IMR-90 (cell line): ENCODE measurements around the gene TATDN2. TPM values are rescaled to one million over a fixed set of nuclear protein-coding genes. Genes with fewer than 3 reads are reported as not detected.

Source experiments
- ATAC-seq: fragments of 200-7000 bp; cut with Tn5 transposase; 2 replicates; pipeline ENCODE4 v1.9.1; 2020; ENCODE audit warnings: low read depth, mild to moderate bottlenecking, moderate library complexity
- BruUV-seq: library from RNA; stranded (reverse); fragments of 400-500 nt; replicated peaks from 2 replicates; lab custom pipeline; 2021; lab: Mats Ljungman, UMichigan
- CTCF ChIA-PET: fragments of 300-600 bp; formaldehyde crosslinking; extraction: SDS; loops from one replicate; lab custom pipeline; 2021; ENCODE audit warnings: antibody characterized with exemption; lab: Yijun Ruan, JAX
- POLR2A ChIA-PET: fragments of 300-600 bp; sonication (Branson Sonifier 250); formaldehyde crosslinking; loops from one replicate; lab custom pipeline; 2022; ENCODE audit warnings: antibody characterized with exemption; ENCODE audit not compliant: unreplicated experiment; lab: Charles Lee
- DNase-seq: peaks from one replicate; pipeline ENCODE4 v3.0.0; 2013
- H2AFZ ChIP-seq: replicated peaks from 2 replicates; pipeline ENCODE3; 2013; ENCODE audit warnings: low read length, mild to moderate bottlenecking; ENCODE audit not compliant: poor library complexity
- H2AK5ac ChIP-seq: 2 replicates; pipeline ENCODE4 v1.6.1; 2013; ENCODE audit warnings: low read depth, low read length, inconsistent platforms
- H2AK9ac ChIP-seq: replicated peaks from 2 replicates; pipeline ENCODE3; 2013; ENCODE audit warnings: mild to moderate bottlenecking, low read depth, low read length, moderate library complexity; ENCODE audit not compliant: poor library complexity
- H2BK120ac ChIP-seq: 2 replicates; pipeline ENCODE4 v1.6.1; 2013; ENCODE audit warnings: low read depth, low read length, inconsistent platforms
- H2BK15ac ChIP-seq: 3 replicates; pipeline ENCODE4 v1.6.1; 2013; ENCODE audit warnings: low read depth, low read length, inconsistent platforms
- H2BK20ac ChIP-seq: 2 replicates; pipeline ENCODE4 v1.6.1; 2013; ENCODE audit warnings: low read depth, mild to moderate bottlenecking, inconsistent platforms, low read length, moderate library complexity
- H2BK5ac ChIP-seq: 2 replicates; pipeline ENCODE4 v1.6.1; 2013; ENCODE audit warnings: mild to moderate bottlenecking, low read depth, low read length, inconsistent platforms; ENCODE audit not compliant: poor library complexity, severe bottlenecking
- H3K14ac ChIP-seq: replicated peaks from 2 replicates; pipeline ENCODE4 v1.6.1; 2013; ENCODE audit warnings: low read depth, low read length, inconsistent platforms
- H3K18ac ChIP-seq: 2 replicates; pipeline ENCODE4 v1.6.1; 2013; ENCODE audit warnings: low read depth, low read length, control low read depth
- H3K23ac ChIP-seq: 2 replicates; pipeline ENCODE4 v1.6.1; 2013; ENCODE audit warnings: low read depth, low read length, inconsistent platforms
- H3K27ac ChIP-seq: 2 replicates; pipeline ENCODE4 v1.5.1; 2013; ENCODE audit warnings: mild to moderate bottlenecking, control low read depth, low read length; ENCODE audit not compliant: insufficient read depth
- H3K27me3 ChIP-seq: 2 replicates; pipeline ENCODE4 v1.6.1; 2013; ENCODE audit warnings: low read length; ENCODE audit not compliant: control insufficient read depth, insufficient read depth
- H3K36me3 ChIP-seq: 2 replicates; pipeline ENCODE4 v1.6.1; 2013; ENCODE audit warnings: low read length, mixed read lengths; ENCODE audit not compliant: control insufficient read depth, insufficient read depth
- H3K4ac ChIP-seq: 2 replicates; pipeline ENCODE4 v1.6.1; 2013; ENCODE audit warnings: low read depth, low read length, inconsistent platforms
- H3K4me1 ChIP-seq: 2 replicates; pipeline ENCODE4 v1.6.1; 2013; ENCODE audit warnings: low read length, mixed read lengths; ENCODE audit not compliant: control insufficient read depth, insufficient read depth
- H3K4me2 ChIP-seq: 2 replicates; pipeline ENCODE4 v1.6.1; 2013; ENCODE audit warnings: low read depth, mild to moderate bottlenecking, control low read depth, low read length, moderate library complexity
- H3K4me3 ChIP-seq: 2 replicates; pipeline ENCODE4 v1.5.1; 2013; ENCODE audit warnings: low read depth, mild to moderate bottlenecking, control low read depth, low read length, moderate library complexity; ENCODE audit not compliant: insufficient read depth
- H3K56ac ChIP-seq: 2 replicates; pipeline ENCODE4 v1.6.1; 2013; ENCODE audit warnings: low read length, inconsistent platforms; ENCODE audit not compliant: insufficient read depth; ENCODE audit errors: extremely low read depth
- H3K79me1 ChIP-seq, 2 experiments: 2 replicates each; pipeline ENCODE4 v1.6.1; 2013; ENCODE audit warnings: low read length in 2 of 2, inconsistent platforms in 1 of 2, low read depth in 1 of 2
- H3K9ac ChIP-seq: 2 replicates; pipeline ENCODE4 v1.6.1; 2013; ENCODE audit warnings: low read depth, low read length, control low read depth
- H3K9me1 ChIP-seq: 2 replicates; pipeline ENCODE4 v1.6.1; 2013; ENCODE audit warnings: low read length, inconsistent platforms; ENCODE audit not compliant: insufficient read depth
- H3K9me3 ChIP-seq: 2 replicates; pipeline ENCODE4 v1.6.1; 2013; ENCODE audit warnings: low read length; ENCODE audit not compliant: control insufficient read depth, insufficient read depth
- H4K20me1 ChIP-seq: 2 replicates; pipeline ENCODE4 v1.6.1; 2013; ENCODE audit warnings: low read length, inconsistent platforms; ENCODE audit not compliant: insufficient read depth
- H4K5ac ChIP-seq: 2 replicates; pipeline ENCODE4 v1.6.1; 2013; ENCODE audit warnings: mild to moderate bottlenecking, low read depth, low read length, control low read depth
- H4K8ac ChIP-seq, 2 experiments: 2 replicates each; pipeline ENCODE4 v1.6.1; 2013; ENCODE audit warnings: low read depth in 2 of 2, low read length in 2 of 2, control low read depth in 1 of 2, inconsistent platforms in 1 of 2
- H4K91ac ChIP-seq: 2 replicates; pipeline ENCODE4 v1.6.1; 2013; ENCODE audit warnings: low read depth, low read length, inconsistent platforms; ENCODE audit not compliant: insufficient read depth
- BHLHE40 ChIP-seq: fragments of 150-350 bp; IDR thresholded peaks from 2 replicates; pipeline ENCODE4 v1.6.1; 2016; ENCODE audit warnings: mild to moderate bottlenecking, low read depth, low read length
- CEBPB ChIP-seq: IDR thresholded peaks from 2 replicates; pipeline ENCODE4 v1.6.1; 2012; ENCODE audit warnings: low read depth, low read length, improper control_type of control experiment
- CHD1 ChIP-seq: IDR thresholded peaks from 2 replicates; pipeline ENCODE4 v1.6.1; 2012; ENCODE audit warnings: low read depth, low read length, improper control_type of control experiment
- ELK1 ChIP-seq: fragments of 150-350 bp; IDR thresholded peaks from 2 replicates; pipeline ENCODE4 v1.6.1; 2016; ENCODE audit warnings: low read depth, mild to moderate bottlenecking, low read length, moderate library complexity, borderline replicate concordance
- FOS ChIP-seq: fragments of 150-350 bp; IDR thresholded peaks from 2 replicates; pipeline ENCODE4 v1.6.1; 2016; ENCODE audit warnings: low read depth, low read length
- MAFK ChIP-seq: IDR thresholded peaks from 2 replicates; pipeline ENCODE4 v1.6.1; 2012; ENCODE audit warnings: low read depth, low read length, improper control_type of control experiment
- MAZ ChIP-seq: IDR thresholded peaks from 2 replicates; pipeline ENCODE4 v1.6.1; 2012; ENCODE audit warnings: low read depth, mild to moderate bottlenecking, low read length, improper control_type of control experiment, moderate library complexity, borderline replicate concordance
- MXI1 ChIP-seq: IDR thresholded peaks from 2 replicates; pipeline ENCODE4 v1.6.1; 2012; ENCODE audit warnings: low read depth, mild to moderate bottlenecking, low read length, moderate library complexity, borderline replicate concordance
- NFE2L2 ChIP-seq: fragments of 150-350 bp; IDR thresholded peaks from 2 replicates; pipeline ENCODE4 v1.6.1; 2016; ENCODE audit warnings: low read depth, mild to moderate bottlenecking, low read length
- POLR2A ChIP-seq: IDR thresholded peaks from 2 replicates; pipeline ENCODE4 v1.6.1; 2012; ENCODE audit warnings: mild to moderate bottlenecking, low read depth, low read length
- RAD21 ChIP-seq: IDR thresholded peaks from 2 replicates; pipeline ENCODE4 v1.6.1; 2012; ENCODE audit warnings: low read length, improper control_type of control experiment
- RCOR1 ChIP-seq: IDR thresholded peaks from 2 replicates; pipeline ENCODE4 v1.6.1; 2012; ENCODE audit warnings: mild to moderate bottlenecking, low read length, improper control_type of control experiment; ENCODE audit not compliant: insufficient replicate concordance
- RFX5 ChIP-seq: IDR thresholded peaks from 2 replicates; pipeline ENCODE4 v1.8.0; 2012; ENCODE audit warnings: low read depth, mild to moderate bottlenecking, low read length, moderate library complexity
- SMC3 ChIP-seq: fragments of 150-350 bp; IDR thresholded peaks from 2 replicates; pipeline ENCODE4 v1.6.1; 2016; ENCODE audit warnings: low read depth, mild to moderate bottlenecking, antibody characterized with exemption, low read length, moderate library complexity
- WGBS, 2 experiments: methylation state at CpG; one replicate each; pipeline versions ENCODE4 v1.1.5 to v1.1.7; 2013; ENCODE audit warnings: missing lambda C conversion rate in 2 of 2; ENCODE audit not compliant: insufficient read length in 1 of 2; ENCODE audit errors: extremely low coverage in 2 of 2; 5-methylcytosine and 5-hydroxymethylcytosine counted together
- dilution Hi-C: fragments of 300-500 bp; cut with HindIII; formaldehyde crosslinking; loops from one replicate; pipeline ENCODE4 v1.14.3; 2018; ENCODE audit warnings: low sequenced_read_pairs; ENCODE audit not compliant: unreplicated experiment
- in situ Hi-C: fragments of 300-500 bp; cut with MboI; formaldehyde crosslinking; loops from 3 replicates; pipeline ENCODE4 v1.14.3; 2019; ENCODE audit warnings: low sequenced_read_pairs, inconsistent platforms, mixed read lengths
- intact Hi-C: fragments of 100-400 bp; cut with micrococcal nuclease; formaldehyde crosslinking; loops from 2 replicates; pipeline ENCODE4 v1.10.0; 2022
- polyA plus RNA-seq, 3 experiments: library from polyadenylated mRNA; depleted of rRNA; stranded (reverse); fragments of >200 nt; gene quantifications; 2 replicates each; pipeline ENCODE4 v1.2.3, GENCODE V29; 2012; ENCODE audit warnings: low replicate concordance in 1 of 3
- total RNA-seq: library from RNA; depleted of rRNA; stranded (reverse); fragments of >200 nt; gene quantifications from 2 replicates; pipeline ENCODE4 v1.2.3, GENCODE V29; 2012
- TF ChIP-seq, protein P1 (sequence below): conservative IDR thresholded peaks from 2 replicates; pipeline ENCODE4 v1.5.1; 2012; ENCODE audit warnings: mild to moderate bottlenecking, low read depth, low read length, improper control_type of control experiment
- TF ChIP-seq, protein P2 (sequence below): fragments of 150-350 bp; IDR thresholded peaks from 2 replicates; pipeline ENCODE4 v1.6.1; 2017; ENCODE audit warnings: mild to moderate bottlenecking, antibody characterized with exemption, low read length, low read depth

Gene TATDN2
- total and polyA plus RNA-seq, 2 of the 4 experiments (the other 2 are of a cell fraction): 9.0 to 18.8 TPM

DNA sequence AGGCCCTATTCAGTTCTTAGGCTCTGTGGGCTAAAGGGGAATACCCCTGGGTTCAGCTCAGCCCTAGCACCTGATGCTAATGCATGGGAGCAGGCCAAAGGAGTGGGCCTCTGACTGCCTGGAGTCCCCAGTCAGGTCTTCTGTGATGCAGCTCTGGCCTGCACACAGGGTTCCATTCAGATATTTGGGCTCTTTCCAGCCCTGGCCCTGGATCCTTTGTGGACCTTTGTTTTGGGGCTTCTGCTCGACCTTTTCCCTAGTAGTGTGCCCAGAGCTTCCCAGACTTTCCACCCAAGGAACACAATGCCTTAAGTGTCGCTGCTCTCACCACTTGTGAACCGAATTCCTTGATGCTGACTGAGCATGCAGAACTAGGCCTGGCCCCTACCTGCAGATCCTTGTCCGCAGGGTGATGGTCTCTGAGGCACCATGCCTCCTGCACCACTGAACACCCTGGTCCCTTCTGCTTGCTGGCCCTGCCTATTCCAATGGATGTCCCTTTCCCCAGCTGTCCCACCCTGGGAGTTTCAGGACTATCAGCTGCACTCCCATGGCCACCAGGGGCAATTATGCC lies 67.6 kb downstream of the TATDN2 start:
- in situ Hi-C loops (no loop called here), dilution Hi-C loops (no loop called here), intact Hi-C loops (no loop called here)
- BruUV-seq: no TSS peak
- Histone ChIP-seq H3K9ac (no peak overlapping the region), H3K4me3 (no peak overlapping the region), H3K9me1 (peaks cover 24% of the 10 kb centered on the region), H3K23ac (no peak overlapping the region), H2BK120ac (no peak overlapping the region), H3K36me3 (peaks cover 70% of the 10 kb centered on the region), H3K27me3 (no peaks in the 10 kb centered on the region), H4K5ac (no peak overlapping the region), H4K91ac (no peak overlapping the region), H3K4me2 (no peak overlapping the region), H3K18ac (no peak overlapping the region), H3K9me3 (no peaks in the 10 kb centered on the region), H4K8ac (no peak overlapping the region), H2BK20ac (no peak overlapping the region), H2BK5ac (no peak overlapping the region), H3K4ac (no peak overlapping the region), H3K56ac (no peak overlapping the region), H2AK5ac (no peak overlapping the region), H2AFZ (no peak overlapping the region), H3K27ac (no peak overlapping the region), H3K79me1 (peaks cover 40 to 94% of the 10 kb centered on the region in 2 experiments), H3K14ac (no peak overlapping the region), H4K20me1 (peaks cover 78% of the 10 kb centered on the region), H3K4me1 (peaks cover 14% of the 10 kb centered on the region), H2BK15ac (no peak overlapping the region), H2AK9ac (no peak overlapping the region)
- ChIA-PET CTCF (no interaction called here), POLR2A (no interaction called here)
- ATAC-seq: no peak
- TF ChIP-seq POLR2A: no peak
- no peak for TF ChIP-seq RFX5
- TF ChIP-seq CEBPB: no peak
- TF ChIP-seq, protein P1, sequence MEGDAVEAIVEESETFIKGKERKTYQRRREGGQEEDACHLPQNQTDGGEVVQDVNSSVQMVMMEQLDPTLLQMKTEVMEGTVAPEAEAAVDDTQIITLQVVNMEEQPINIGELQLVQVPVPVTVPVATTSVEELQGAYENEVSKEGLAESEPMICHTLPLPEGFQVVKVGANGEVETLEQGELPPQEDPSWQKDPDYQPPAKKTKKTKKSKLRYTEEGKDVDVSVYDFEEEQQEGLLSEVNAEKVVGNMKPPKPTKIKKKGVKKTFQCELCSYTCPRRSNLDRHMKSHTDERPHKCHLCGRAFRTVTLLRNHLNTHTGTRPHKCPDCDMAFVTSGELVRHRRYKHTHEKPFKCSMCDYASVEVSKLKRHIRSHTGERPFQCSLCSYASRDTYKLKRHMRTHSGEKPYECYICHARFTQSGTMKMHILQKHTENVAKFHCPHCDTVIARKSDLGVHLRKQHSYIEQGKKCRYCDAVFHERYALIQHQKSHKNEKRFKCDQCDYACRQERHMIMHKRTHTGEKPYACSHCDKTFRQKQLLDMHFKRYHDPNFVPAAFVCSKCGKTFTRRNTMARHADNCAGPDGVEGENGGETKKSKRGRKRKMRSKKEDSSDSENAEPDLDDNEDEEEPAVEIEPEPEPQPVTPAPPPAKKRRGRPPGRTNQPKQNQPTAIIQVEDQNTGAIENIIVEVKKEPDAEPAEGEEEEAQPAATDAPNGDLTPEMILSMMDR: no peak
- TF ChIP-seq FOS: no peak
- TF ChIP-seq MXI1: no peak
- TF ChIP-seq BHLHE40: no peak
- no peak for TF ChIP-seq MAZ
- TF ChIP-seq RAD21: no peak
- TF ChIP-seq, protein P2, sequence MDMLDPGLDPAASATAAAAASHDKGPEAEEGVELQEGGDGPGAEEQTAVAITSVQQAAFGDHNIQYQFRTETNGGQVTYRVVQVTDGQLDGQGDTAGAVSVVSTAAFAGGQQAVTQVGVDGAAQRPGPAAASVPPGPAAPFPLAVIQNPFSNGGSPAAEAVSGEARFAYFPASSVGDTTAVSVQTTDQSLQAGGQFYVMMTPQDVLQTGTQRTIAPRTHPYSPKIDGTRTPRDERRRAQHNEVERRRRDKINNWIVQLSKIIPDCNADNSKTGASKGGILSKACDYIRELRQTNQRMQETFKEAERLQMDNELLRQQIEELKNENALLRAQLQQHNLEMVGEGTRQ: no peak
- no peak for TF ChIP-seq CHD1
- no peak for TF ChIP-seq MAFK
- TF ChIP-seq RCOR1: no peak
- no peak for TF ChIP-seq SMC3
- no peak for TF ChIP-seq NFE2L2
- no peak for TF ChIP-seq ELK1
- no peak for DNase-seq
- no CpG with 5 or more reads among the region's 4 CpGs for WGBS, 2 experiments
